H1 (cell line): Measurements from ENCODE around the gene AARSD1. TPM values are rescaled to one million over a fixed set of nuclear protein-coding genes. Genes with fewer than 3 reads are reported as not detected.

Experiments
- CTCF ChIA-PET: fragments of 300-600 bp; sonication (Branson Sonifier 250); formaldehyde crosslinking; loops from one replicate; lab custom pipeline; 2021; ENCODE audit not compliant: partially characterized antibody; lab: Charles Lee
- POLR2A ChIA-PET: fragments of 300-600 bp; sonication (Branson Sonifier 250); formaldehyde crosslinking; loops from one replicate; lab custom pipeline; 2021; ENCODE audit warnings: inconsistent platforms; ENCODE audit not compliant: partially characterized antibody; lab: Charles Lee
- DNase-seq, 2 experiments: peaks; one replicate each; pipeline versions ENCODE4 v3.0.0 to v3.0.0-alpha.2; 2010 to 2022; ENCODE audit warnings: low spot score in 2 of 2, low read depth in 1 of 2, mixed read lengths in 1 of 2
- FAIRE-seq: peaks from 2 replicates; lab custom pipeline; 2011; peaks lifted over from hg19 to GRCh38; lab: Jason Lieb, UNC
- H2AFZ ChIP-seq: 2 replicates; pipeline ENCODE4 v1.8.1; 2012; ENCODE audit warnings: low read length, inconsistent platforms
- H2AK5ac ChIP-seq: 2 replicates; pipeline ENCODE4 v1.6.1; 2013; ENCODE audit warnings: low read depth, low read length
- H2BK120ac ChIP-seq: replicated peaks from 2 replicates; pipeline ENCODE3; 2013; ENCODE audit warnings: low read depth, low read length, inconsistent platforms
- H2BK12ac ChIP-seq: 2 replicates; pipeline ENCODE4 v1.6.1; 2013; ENCODE audit warnings: low read depth, low read length
- H2BK15ac ChIP-seq: 2 replicates; pipeline ENCODE4 v1.6.1; 2013; ENCODE audit warnings: low read length
- H2BK20ac ChIP-seq: 2 replicates; pipeline ENCODE4 v1.6.1; 2013; ENCODE audit warnings: low read length
- H2BK5ac ChIP-seq: 2 replicates; pipeline ENCODE4 v1.6.1; 2013; ENCODE audit warnings: low read depth, low read length
- H3K14ac ChIP-seq: 2 replicates; pipeline ENCODE4 v1.6.1; 2013; ENCODE audit warnings: inconsistent platforms; ENCODE audit not compliant: insufficient read length
- H3K18ac ChIP-seq: 2 replicates; pipeline ENCODE4 v1.6.1; 2013; ENCODE audit warnings: low read length; ENCODE audit errors: extremely low read depth
- H3K23ac ChIP-seq: 2 replicates; pipeline ENCODE4 v1.6.1; 2013; ENCODE audit warnings: inconsistent platforms; ENCODE audit not compliant: insufficient read length
- H3K23me2 ChIP-seq: 2 replicates; pipeline ENCODE4 v1.6.1; 2013; ENCODE audit warnings: low read depth, low read length
- H3K27ac ChIP-seq: 2 replicates; pipeline ENCODE4 v1.6.1; 2011; ENCODE audit warnings: low read depth, low read length, inconsistent platforms
- H3K27me3 ChIP-seq, 4 experiments: replicated peaks in 1 of 4; 1 replicate in 1 of 4; 2 replicates in 3 of 4; pipeline versions ENCODE4 v1.6.1 to v1.8.1; 2011 to 2013; ENCODE audit warnings: low read length in 3 of 4, mild to moderate bottlenecking in 3 of 4, inconsistent platforms in 2 of 4, mixed read lengths in 2 of 4, moderate library complexity in 1 of 4; ENCODE audit not compliant: control insufficient read depth in 3 of 4, insufficient read depth in 3 of 4; ENCODE audit errors: extremely low read depth in 1 of 4
- H3K36me3 ChIP-seq, 4 experiments: 2 replicates each; pipeline versions ENCODE4 v1.6.1 to v1.8.1; 2011 to 2013; ENCODE audit warnings: mild to moderate bottlenecking in 4 of 4, low read length in 3 of 4, moderate library complexity in 2 of 4, control low read depth in 1 of 4, inconsistent platforms in 1 of 4; ENCODE audit not compliant: insufficient read depth in 4 of 4, control insufficient read depth in 2 of 4
- H3K4ac ChIP-seq: replicated peaks from 2 replicates; pipeline ENCODE3; 2013; ENCODE audit warnings: low read length, low read depth, mixed read lengths, inconsistent platforms; ENCODE audit not compliant: insufficient read length
- H3K4me1 ChIP-seq, 4 experiments: replicated peaks in 1 of 4; 1 replicate in 1 of 4; 2 replicates in 3 of 4; pipeline versions ENCODE4 v1.6.1 to v1.8.1; 2011 to 2013; ENCODE audit warnings: low read length in 3 of 4, inconsistent platforms in 2 of 4, mixed read lengths in 1 of 4; ENCODE audit not compliant: insufficient read depth in 4 of 4, control insufficient read depth in 3 of 4
- H3K4me2 ChIP-seq, 2 experiments: 2 replicates each; pipeline versions ENCODE4 v1.6.1 to v1.8.1; 2011 to 2013; ENCODE audit warnings: low read depth in 2 of 2, low read length in 2 of 2, control low read depth in 1 of 2, inconsistent platforms in 1 of 2, mild to moderate bottlenecking in 1 of 2; ENCODE audit not compliant: insufficient read depth in 1 of 2
- H3K4me3 ChIP-seq, 4 experiments: fragments of 200-600, 300-600 bp in 1 of 4; sonication (generic), shearing (Covaris generic), sonication (Bioruptor Twin) in 1 of 4; 2 replicates each; pipeline versions ENCODE4 v1.5.1 to v1.8.1; 2011 to 2016; ENCODE audit warnings: low read length in 4 of 4, low read depth in 3 of 4, control low read depth in 2 of 4, inconsistent platforms in 2 of 4, mild to moderate bottlenecking in 2 of 4, mixed read lengths in 1 of 4, moderate library complexity in 1 of 4; ENCODE audit not compliant: insufficient read depth in 2 of 4; ENCODE audit errors: extremely low read depth in 1 of 4
- H3K56ac ChIP-seq: replicated peaks from 2 replicates; pipeline ENCODE3; 2013; ENCODE audit warnings: low read depth, mild to moderate bottlenecking, mixed read lengths, low read length, inconsistent platforms; ENCODE audit not compliant: insufficient read length
- H3K79me1 ChIP-seq: 2 replicates; pipeline ENCODE4 v1.6.1; 2013; ENCODE audit warnings: low read depth, low read length, control low read depth
- H3K79me2 ChIP-seq, 2 experiments: 2 replicates each; pipeline versions ENCODE4 v1.6.1 to v1.8.1; 2012 to 2013; ENCODE audit warnings: low read length in 2 of 2, mild to moderate bottlenecking in 2 of 2, inconsistent platforms in 1 of 2; ENCODE audit not compliant: insufficient read depth in 2 of 2, control insufficient read depth in 1 of 2
- H3K9ac ChIP-seq, 4 experiments: replicated peaks in 1 of 4; 1 replicate in 1 of 4; 2 replicates in 3 of 4; pipeline versions ENCODE4 v1.6.1 to v1.8.1; 2011 to 2013; ENCODE audit warnings: low read depth in 3 of 4, low read length in 3 of 4, control low read depth in 2 of 4, mild to moderate bottlenecking in 2 of 4, moderate library complexity in 2 of 4, inconsistent platforms in 1 of 4; ENCODE audit errors: extremely low read depth in 1 of 4
- H3K9me3 ChIP-seq, 2 experiments: 2 replicates each; pipeline versions ENCODE4 v1.6.1 to v1.8.1; 2012 to 2013; ENCODE audit warnings: mild to moderate bottlenecking in 2 of 2, moderate library complexity in 2 of 2, control low read depth in 1 of 2, inconsistent platforms in 1 of 2, low read depth in 1 of 2, low read length in 1 of 2, mixed read lengths in 1 of 2; ENCODE audit not compliant: insufficient read depth in 2 of 2
- H4K20me1 ChIP-seq, 2 experiments: replicated peaks in 1 of 2; 2 replicates each; pipeline versions ENCODE3 to v1.8.1; 2011 to 2013; ENCODE audit warnings: inconsistent platforms in 2 of 2, low read length in 2 of 2, mild to moderate bottlenecking in 1 of 2; ENCODE audit not compliant: insufficient read depth in 2 of 2, control insufficient read depth in 1 of 2
- H4K5ac ChIP-seq: 2 replicates; pipeline ENCODE4 v1.6.1; 2013; ENCODE audit warnings: low read length, low read depth, mixed read lengths, inconsistent platforms; ENCODE audit not compliant: insufficient read length
- H4K8ac ChIP-seq: 2 replicates; pipeline ENCODE4 v1.8.0; 2013; ENCODE audit warnings: mild to moderate bottlenecking, moderate library complexity, low read length, inconsistent platforms; ENCODE audit not compliant: insufficient read depth; ENCODE audit errors: extremely low read depth
- H4K91ac ChIP-seq: replicated peaks from 2 replicates; pipeline ENCODE3; 2013; ENCODE audit warnings: low read length, mixed read lengths, inconsistent platforms; ENCODE audit not compliant: insufficient read length
- ATF3 ChIP-seq: IDR thresholded peaks from 2 replicates; pipeline ENCODE4 v1.6.1; 2011; ENCODE audit warnings: low read depth, mild to moderate bottlenecking, low read length; ENCODE audit not compliant: insufficient read depth
- CHD1 ChIP-seq: IDR thresholded peaks from 2 replicates; pipeline ENCODE4 v1.6.1; 2012; ENCODE audit warnings: low read depth, low read length, improper control_type of control experiment
- CTCF ChIP-seq, 3 experiments: IDR thresholded peaks; 1 replicate in 2 of 3; 2 replicates in 1 of 3; pipeline versions ENCODE4 v1.5.1 to v1.6.1; 2011; ENCODE audit warnings: low read length in 3 of 3, mild to moderate bottlenecking in 3 of 3, inconsistent platforms in 2 of 3, low read depth in 1 of 3, moderate library complexity in 1 of 3; ENCODE audit not compliant: insufficient read depth in 1 of 3; ENCODE audit errors: control extremely low read depth in 1 of 3
- JUND ChIP-seq: IDR thresholded peaks from 2 replicates; pipeline ENCODE4 v1.6.1; 2011; ENCODE audit warnings: mild to moderate bottlenecking, improper control_type of control experiment, low read length
- RFX5 ChIP-seq: IDR thresholded peaks from 2 replicates; pipeline ENCODE4 v1.6.1; 2011; ENCODE audit warnings: low read depth, low read length, improper control_type of control experiment, borderline replicate concordance
- WGBS, 2 experiments: shearing (Covaris generic) in 1 of 2; methylation state at CpG; one replicate each; pipeline versions ENCODE4 v1.1.6 to v1.1.7; 2013 to 2015; ENCODE audit warnings: low lambda C conversion rate in 2 of 2, mixed read lengths in 2 of 2, inconsistent platforms in 1 of 2, low coverage in 1 of 2, missing lambda C conversion rate in 1 of 2; ENCODE audit not compliant: insufficient replicate concordance in 2 of 2, insufficient coverage in 1 of 2, insufficient read length in 1 of 2; ENCODE audit errors: extremely low coverage in 1 of 2, missing lambda C conversion rate in 1 of 2; 5-methylcytosine and 5-hydroxymethylcytosine counted together
- polyA plus RNA-seq, 7 experiments: library from polyadenylated mRNA; depleted of rRNA in 3 of 7; stranded (reverse) in 5 of 7; unstranded in 2 of 7; fragments of >200 nt in 5 of 7; fragments of 200-250 nt in 2 of 7; gene quantifications; 1 replicate in 5 of 7; 2 replicates in 1 of 7; 4 replicates in 1 of 7; pipeline versions ENCODE4 v1.2.1 to v1.2.3, GENCODE V29; 2011 to 2013; ENCODE audit warnings: missing spikeins in 2 of 7, mixed read lengths in 2 of 7
- total RNA-seq: library from RNA; stranded (reverse); fragmentation: NEBNext Ultra II Directional; extraction: Animal tissue kit (Norgen Biotek cat#: 25700); gene quantifications from 2 replicates; pipeline ENCODE4 v1.2.1, GENCODE V29; 2021

Gene AARSD1
- total and polyA plus RNA-seq, 2 of the 8 experiments (the other 6 are each of a cell fraction or from before 2014, with no cell fraction given) = 51.5 to 58.8 TPM

GRCh38 chr17:42975265-42975664 lies 11.0 kb upstream of the AARSD1 start:
- Histone ChIP-seq H3K56ac (no peak overlapping the region), H4K20me1 (no peaks in the 10 kb centered on the region), H2BK120ac (no peak overlapping the region), H4K5ac (no peak overlapping the region), H3K27ac (no peak overlapping the region), H2AK5ac (no peak overlapping the region), H2AFZ (no peak overlapping the region), H2BK20ac (no peak overlapping the region), H3K9ac (no peak overlapping the region), H3K79me2 (no peaks in the 10 kb centered on the region), H4K8ac (no peak overlapping the region), H3K79me1 (no peaks in the 10 kb centered on the region), H3K4me2 (no peak overlapping the region), H3K4me3 (no peak overlapping the region), H3K23me2 (peaks cover 4% of the 10 kb centered on the region), H2BK5ac (no peak overlapping the region), H3K14ac (no peak overlapping the region), H3K4ac (no peak overlapping the region), H3K4me1 (peaks cover 0 to 8% (median 3%) of the 10 kb centered on the region in 4 experiments; a peak in 4 of 7 replicates), H3K27me3 (no peaks in the 10 kb centered on the region), H3K23ac (no peak overlapping the region), H4K91ac (no peak overlapping the region), H3K18ac (no peak overlapping the region), H3K36me3 (no peaks in the 10 kb centered on the region), H3K9me3 (peaks cover 0 to 3% of the 10 kb centered on the region in 2 experiments; a peak in 1 of 4 replicates), H2BK15ac (no peak overlapping the region), H2BK12ac (no peak overlapping the region)
- DNase-seq = no peak
- POLR2A ChIA-PET = interaction anchor here (0.8 kb wide), 2 partner anchors 22 to 61 kb away, joined by 3 read pairs; no protein-coding TSS in a partner anchor
- CTCF ChIA-PET = interaction anchor here (0.6 to 4.7 kb wide), 3 partner anchors 10 to 22 kb away, joined by 3 to 20 read pairs (median 3); partner anchors contain the start of gene RPL27
- no peak for FAIRE-seq
- 89% methylated on average over 2 of the region's 2 CpGs; no CpG with 5 or more reads in 1 of the 2 experiments for WGBS, 2 experiments
- TF ChIP-seq JUND = no peak
- no peak for TF ChIP-seq ATF3
- no peak for TF ChIP-seq RFX5
- TF ChIP-seq CHD1 = no peak
- TF ChIP-seq CTCF (IDR thresholded peaks at IDR 0.05; ENCODE audit: control extremely low read depth in 1 of 3, insufficient read depth in 1 of 3, low read depth in 1 of 3, low read length in 3 of 3) = no peak
